ENCODE measurements around the gene OSGEP. TPM values are rescaled to one million over a fixed set of nuclear protein-coding genes. Genes with fewer than 3 reads are reported as not detected.
A peak's percentile ranks its signal among the peaks of the same experiment; 100 is the strongest.

OSGEP gene
- total and polyA plus RNA-seq, 2 of the 13 experiments (the other 11 are each of a cell fraction or from before 2014, with no cell fraction given): 39.7 to 41.1 TPM

GRCh38 chr14:20429801-20430669 is 24.6 kb downstream of the OSGEP start (continued):
- TF ChIP-seq, protein P1, sequence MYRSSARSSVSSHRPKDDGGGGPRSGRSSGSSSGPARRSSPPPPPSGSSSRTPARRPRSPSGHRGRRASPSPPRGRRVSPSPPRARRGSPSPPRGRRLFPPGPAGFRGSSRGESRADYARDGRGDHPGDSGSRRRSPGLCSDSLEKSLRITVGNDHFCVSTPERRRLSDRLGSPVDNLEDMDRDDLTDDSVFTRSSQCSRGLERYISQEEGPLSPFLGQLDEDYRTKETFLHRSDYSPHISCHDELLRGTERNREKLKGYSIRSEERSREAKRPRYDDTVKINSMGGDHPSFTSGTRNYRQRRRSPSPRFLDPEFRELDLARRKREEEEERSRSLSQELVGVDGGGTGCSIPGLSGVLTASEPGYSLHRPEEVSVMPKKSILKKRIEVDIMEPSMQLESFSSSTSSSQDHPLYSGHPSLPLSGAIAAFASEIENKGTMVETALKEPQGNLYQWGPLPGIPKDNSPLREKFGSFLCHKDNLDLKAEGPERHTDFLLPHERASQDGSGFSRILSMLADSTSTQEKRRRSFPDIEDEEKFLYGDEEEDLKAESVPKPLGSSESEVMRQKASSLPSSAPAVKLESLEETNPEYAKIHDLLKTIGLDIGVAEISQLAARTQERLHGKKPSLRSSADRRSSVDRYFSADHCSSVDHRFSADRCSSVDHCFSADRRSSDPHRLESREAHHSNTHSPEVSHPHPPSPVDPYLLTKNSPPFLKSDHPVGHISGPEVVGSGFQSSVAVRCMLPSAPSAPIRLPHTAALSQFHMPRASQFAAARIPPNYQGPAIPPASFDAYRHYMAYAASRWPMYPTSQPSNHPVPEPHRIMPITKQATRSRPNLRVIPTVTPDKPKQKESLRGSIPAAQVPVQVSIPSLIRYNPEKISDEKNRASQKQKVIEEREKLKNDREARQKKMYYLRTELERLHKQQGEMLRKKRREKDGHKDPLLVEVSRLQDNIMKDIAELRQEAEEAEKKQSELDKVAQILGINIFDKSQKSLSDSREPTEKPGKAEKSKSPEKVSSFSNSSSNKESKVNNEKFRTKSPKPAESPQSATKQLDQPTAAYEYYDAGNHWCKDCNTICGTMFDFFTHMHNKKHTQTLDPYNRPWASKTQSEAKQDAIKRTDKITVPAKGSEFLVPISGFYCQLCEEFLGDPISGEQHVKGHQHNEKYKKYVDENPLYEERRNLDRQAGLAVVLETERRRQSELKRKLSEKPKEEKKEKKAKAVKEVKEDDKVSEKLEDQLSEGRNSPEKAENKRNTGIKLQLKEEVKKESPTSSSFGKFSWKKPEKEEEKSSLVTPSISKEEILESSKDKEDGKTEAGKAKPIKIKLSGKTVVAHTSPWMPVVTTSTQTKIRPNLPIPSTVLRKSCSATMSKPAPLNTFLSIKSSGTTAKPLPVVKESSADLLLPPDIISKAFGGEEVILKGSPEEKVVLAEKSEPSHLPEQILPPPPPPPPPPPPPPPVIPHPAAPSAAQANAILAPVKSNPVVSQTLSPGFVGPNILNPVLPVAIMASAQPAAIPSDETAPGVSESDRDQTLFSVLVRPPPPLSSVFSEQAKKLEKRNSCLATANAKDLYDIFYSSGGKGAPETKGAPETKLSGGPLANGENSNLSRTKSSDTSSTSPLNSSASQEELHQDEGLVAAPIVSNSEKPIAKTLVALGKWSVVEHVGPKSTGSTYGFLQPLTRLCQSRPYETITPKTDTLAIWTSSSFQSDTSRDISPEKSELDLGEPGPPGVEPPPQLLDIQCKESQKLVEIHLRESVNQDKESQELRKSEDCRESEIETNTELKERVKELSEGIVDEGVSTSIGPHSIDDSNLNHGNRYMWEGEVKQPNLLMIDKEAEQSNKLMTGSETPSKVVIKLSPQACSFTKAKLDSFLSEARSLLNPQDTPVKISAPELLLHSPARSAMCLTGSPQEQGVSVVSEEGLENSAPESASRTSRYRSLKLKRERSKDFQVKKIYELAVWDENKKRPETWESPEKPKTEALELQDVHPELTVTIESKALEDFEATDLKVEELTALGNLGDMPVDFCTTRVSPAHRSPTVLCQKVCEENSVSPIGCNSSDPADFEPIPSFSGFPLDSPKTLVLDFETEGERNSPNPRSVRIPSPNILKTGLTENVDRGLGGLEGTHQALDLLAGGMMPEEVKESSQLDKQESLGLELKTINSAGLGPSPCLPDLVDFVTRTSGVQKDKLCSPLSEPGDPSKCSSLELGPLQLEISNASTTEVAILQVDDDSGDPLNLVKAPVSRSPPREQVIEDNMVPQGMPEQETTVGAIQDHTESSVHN (CRISPR knock-in tag; IDR thresholded peaks at IDR 0.05): 0 out of 2 replicates have a peak, but pooled peaks have one; percentile 30
- TF ChIP-seq ZMYM4 (CRISPR knock-in tag; IDR thresholded peaks at IDR 0.05): peak; percentile 80
- peak; percentile 52 for TF ChIP-seq MED1 (CRISPR knock-in tag; IDR thresholded peaks at IDR 0.05)
- TF ChIP-seq ATF2 (CRISPR knock-in tag; IDR thresholded peaks at IDR 0.05): peak; percentile 42; the same call in 1 of the 2 replicates
- TF ChIP-seq SAP130 (CRISPR knock-in tag; IDR thresholded peaks at IDR 0.05; ENCODE audit: low read depth): peak; percentile 61
- TF ChIP-seq ZNF264 (CRISPR knock-in tag; IDR thresholded peaks at IDR 0.05): peak; percentile 75; the same call in 1 of the 2 replicates
- peak; percentile 52; the same call in 1 of the 2 replicates for TF ChIP-seq THAP9 (CRISPR knock-in tag; IDR thresholded peaks at IDR 0.05; ENCODE audit: borderline replicate concordance)
- 0 out of 2 replicates have a peak, but pooled peaks have one; percentile 66 for TF ChIP-seq ZIK1 (CRISPR knock-in tag; IDR thresholded peaks at IDR 0.05; ENCODE audit: borderline replicate concordance, low read depth)
- TF ChIP-seq HES4 (CRISPR knock-in tag; IDR thresholded peaks at IDR 0.05; ENCODE audit: borderline replicate concordance): 0 out of 2 replicates have a peak, but pooled peaks have one; percentile 55
- peak; percentile 30; the same call in 1 of the 2 replicates for TF ChIP-seq ZNF746 (CRISPR knock-in tag; IDR thresholded peaks at IDR 0.05)
- TF ChIP-seq POLR2AphosphoS5 (IDR thresholded peaks at IDR 0.05; ENCODE audit: low read depth, low read length): no peak
- TF ChIP-seq, protein P2, sequence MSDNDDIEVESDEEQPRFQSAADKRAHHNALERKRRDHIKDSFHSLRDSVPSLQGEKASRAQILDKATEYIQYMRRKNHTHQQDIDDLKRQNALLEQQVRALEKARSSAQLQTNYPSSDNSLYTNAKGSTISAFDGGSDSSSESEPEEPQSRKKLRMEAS (IDR thresholded peaks at IDR 0.05): peak; percentile 87
- TF ChIP-seq NR2F2 (IDR thresholded peaks at IDR 0.05; ENCODE audit: borderline replicate concordance, low read depth): peak; percentile 90
